GM18508 (cell line): ENCODE measurements around the gene WDFY4.

ENCODE experiments used
- ATAC-seq: cut with Tn5 transposase; IDR thresholded peaks from one replicate; pipeline ENCODE4 v1.9.1; 2021; ENCODE audit warnings: moderate number of reproducible peaks; ENCODE audit not compliant: insufficient read depth, unreplicated experiment

WDFY4 gene

GRCh38 chr10:48705401-48705938, 20.8 kb downstream of the WDFY4 start:
- ATAC-seq: no peak

DNA sequence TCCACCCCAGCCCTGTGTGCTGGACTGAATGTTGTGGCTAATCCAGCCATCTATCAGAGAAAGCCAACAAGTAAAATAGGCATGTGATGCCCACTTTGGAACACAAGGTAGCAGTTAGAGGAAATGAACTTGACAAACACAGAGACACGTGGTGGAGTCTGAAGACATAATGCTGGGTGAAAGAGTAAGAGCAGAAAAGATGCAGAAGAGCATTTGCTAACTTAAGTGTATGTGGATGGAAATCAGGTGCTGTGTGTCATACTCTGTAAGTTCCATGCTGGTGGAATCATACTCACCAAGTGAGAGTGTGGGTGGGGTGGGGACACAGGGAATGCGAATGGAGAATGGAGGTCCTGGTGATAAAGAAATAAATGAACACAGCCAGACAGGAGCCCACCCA, 22.8 kb downstream of the WDFY4 start:
- no peak for ATAC-seq

DNA sequence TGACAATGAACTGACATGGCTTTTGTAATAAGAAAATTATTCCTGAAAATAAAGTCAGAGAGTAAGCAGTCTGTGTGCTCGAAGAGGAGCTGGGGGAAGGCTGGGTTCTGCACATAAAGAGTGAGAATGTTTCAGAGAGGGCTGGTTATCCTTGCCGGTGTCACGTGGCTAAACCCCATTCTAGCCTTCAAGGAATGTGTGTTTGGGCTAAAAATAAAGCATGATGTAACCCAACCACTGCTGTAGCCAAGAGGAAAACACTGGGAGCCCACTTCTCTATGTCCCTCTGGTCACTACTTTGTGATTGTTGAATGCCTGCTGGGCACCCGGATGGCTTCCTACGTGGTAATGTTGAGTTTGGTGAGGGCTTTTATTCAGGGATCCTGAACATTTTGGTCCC, 23.5 kb downstream of the WDFY4 start:
- no peak for ATAC-seq

DNA sequence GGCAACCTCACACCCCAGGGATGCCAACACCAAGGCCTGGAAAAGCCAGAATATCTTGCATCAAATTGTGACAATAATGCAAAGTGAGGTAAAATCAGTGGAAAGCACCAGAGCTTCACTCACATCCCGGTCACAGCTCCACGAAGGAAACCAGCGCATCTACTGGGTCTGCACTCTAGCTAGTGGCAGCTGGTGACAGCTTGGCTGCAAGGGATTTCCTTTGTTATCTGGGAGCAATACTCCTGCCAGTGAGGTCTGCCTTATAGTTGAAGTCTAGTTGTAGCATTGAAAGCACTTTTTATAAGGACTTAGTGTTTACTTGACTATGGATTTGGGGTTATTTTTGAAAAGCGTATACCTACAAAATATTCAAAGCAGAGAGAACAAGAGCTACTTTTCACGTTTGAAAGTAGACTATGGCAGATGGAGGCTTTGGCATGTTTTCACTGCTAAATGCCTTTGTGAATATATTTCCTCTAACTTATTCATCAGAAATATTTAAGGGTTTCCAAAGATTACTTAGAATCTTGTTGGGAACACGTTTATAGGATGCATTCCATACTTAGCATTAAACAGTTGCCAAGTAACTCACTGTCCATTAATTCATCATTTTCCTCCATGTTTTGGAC, 26.1 kb downstream of the WDFY4 start:
- ATAC-seq: no peak

- ATAC-seq: no peak
Observed at GRCh38 chr10:48711830-48712229, 27.2 kb downstream of the WDFY4 start.

DNA sequence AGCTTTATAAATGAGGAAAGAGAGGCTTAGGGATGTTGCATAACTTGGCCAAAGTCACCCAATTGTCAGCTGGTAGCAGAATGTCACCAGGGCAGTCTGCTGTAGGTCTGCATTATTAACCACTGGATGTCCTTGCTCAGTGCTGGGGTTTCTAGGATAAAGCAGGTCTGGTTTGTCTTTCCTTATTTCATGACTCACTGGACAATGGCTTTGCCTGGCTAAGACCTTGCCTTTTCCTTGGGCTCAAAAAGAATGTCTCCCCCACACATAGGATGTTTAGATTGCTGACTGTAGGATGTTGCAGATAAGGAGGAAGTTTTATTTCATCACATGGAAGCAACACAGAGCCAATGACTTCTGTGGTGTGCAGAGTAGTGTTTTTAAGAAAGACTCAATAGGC, 29.4 kb downstream of the WDFY4 start:
- no peak for ATAC-seq

DNA sequence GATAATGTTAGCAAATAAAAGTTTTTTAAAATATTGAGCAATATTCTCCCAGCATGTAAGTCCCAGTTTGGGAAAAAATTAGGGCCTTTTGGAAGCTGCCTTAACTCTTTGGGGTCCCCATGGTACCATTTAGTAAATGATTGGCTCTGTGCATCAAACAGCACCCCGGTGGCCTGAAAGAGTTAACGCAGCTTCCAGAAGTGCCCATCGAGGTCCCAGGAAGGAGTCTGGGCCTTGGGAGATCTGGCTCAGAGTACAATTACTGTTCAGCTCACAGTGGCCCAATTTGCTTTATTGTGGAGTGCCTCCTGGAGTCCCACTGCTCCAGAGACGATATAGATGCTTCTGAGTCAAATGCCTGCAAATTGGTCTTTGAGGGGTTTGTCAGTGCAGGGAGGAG, 31.7 kb downstream of the WDFY4 start:
- no peak for ATAC-seq

- ATAC-seq: no peak
Observed at GRCh38 chr10:48720611-48721010, 35.9 kb downstream of the WDFY4 start.

DNA sequence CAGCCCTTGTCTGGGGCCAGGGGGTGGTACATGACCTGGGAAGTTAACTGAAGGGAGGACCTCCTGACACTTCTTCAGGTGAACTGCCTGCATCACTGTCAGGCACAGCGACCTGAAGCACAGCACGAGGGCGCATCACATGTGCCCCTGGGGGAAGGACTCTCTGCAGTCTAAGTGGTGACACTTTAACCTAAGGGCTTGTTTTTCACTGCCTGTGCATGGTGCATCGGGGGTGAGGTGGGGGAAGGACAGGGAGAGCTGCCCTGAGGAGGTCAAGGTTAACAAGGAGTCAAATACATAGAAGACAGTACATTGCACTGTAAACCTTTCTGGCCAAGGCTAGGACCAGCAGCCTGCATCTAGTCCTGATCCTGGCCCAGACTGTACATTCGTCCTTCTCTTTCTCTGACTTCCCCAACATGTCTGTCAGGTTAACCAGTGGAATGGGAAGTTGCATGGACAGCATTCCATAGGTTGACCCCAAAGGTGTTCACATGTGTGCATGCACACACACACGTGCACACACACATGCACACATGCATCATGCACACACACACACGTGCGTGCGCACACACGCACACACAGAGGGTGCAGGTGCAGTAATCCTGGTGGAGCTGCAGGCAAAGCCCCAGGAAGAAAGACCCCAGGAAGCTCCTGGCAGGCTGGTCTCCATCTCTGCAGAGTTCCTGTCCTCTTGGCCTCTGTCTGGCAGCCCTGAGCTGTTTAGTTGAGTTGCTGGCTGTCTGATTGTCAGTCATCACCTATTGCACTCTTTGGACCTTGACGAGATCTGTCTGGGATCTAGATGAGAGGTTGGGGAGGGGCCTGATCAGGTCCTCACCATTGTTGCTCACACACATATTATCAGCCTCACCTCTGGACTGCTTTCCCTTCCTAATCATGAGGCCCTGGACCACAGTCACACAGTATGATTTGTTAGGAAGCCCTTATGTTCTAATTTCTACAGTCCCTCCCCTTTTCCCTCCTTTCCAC, 37.8 kb downstream of the WDFY4 start:
- no peak for ATAC-seq

DNA sequence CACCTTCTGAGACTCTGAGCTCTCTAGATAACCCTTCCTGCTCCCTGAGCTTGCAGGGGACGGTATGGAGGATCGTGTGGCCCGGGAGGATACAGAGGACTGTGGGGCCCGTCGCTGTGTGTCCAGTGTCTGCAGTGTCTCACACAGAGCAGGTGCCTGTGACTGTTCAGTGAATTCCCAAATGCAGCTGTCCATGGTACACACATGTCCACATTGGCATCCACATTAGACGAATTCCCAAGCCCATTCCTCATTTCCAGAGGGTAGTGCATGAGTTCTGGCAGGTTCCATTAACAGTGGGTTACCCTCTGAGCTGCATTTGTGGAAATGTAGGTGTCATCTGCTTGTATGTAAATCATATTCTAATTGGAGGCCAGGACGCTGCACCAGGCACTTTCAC, 39.5 kb downstream of the WDFY4 start:
- no peak for ATAC-seq

GRCh38 chr10:48725708-48726107, 41.0 kb downstream of the WDFY4 start:
- ATAC-seq: no peak

DNA sequence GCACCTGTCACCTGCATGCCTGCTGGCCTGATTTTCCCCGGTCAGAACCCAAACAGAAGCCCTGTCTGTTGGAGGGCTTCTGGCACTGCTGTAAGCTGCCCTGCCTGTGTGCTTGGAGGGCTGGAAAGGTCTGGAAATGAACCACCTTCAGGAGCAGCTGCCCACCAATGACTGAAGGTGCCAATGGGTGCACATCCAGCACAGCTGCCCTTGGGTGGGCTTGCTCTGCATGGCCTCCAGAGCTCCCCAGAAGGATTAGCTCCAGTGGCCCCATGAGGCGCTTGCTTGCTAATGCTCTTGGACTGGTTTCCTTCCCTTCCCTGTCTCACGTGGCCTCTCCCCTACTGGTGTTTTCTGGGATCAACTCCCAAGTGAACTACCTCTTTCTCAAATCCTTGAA, 43.2 kb downstream of the WDFY4 start:
- ATAC-seq: no peak

DNA sequence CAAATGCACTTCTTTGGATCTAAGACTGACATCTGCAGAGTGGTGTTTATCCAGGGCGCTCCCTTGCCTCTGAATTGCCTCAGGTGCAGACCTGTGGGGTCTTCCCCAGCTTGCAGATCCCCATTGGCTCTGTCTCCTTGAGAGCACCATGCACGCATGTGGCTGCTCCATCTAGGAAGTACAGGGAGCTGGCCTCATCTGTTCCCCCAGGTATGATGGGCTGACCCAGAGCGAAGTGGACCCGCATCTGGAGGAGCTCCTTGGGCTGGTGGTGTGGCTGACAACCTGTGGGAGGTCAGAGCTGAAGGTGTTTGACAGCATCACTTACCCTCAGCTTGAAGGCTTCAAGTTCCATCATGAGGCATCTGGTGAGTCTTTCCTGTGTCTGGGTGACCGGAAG, 44.5 kb downstream of the WDFY4 start:
- no peak for ATAC-seq

DNA sequence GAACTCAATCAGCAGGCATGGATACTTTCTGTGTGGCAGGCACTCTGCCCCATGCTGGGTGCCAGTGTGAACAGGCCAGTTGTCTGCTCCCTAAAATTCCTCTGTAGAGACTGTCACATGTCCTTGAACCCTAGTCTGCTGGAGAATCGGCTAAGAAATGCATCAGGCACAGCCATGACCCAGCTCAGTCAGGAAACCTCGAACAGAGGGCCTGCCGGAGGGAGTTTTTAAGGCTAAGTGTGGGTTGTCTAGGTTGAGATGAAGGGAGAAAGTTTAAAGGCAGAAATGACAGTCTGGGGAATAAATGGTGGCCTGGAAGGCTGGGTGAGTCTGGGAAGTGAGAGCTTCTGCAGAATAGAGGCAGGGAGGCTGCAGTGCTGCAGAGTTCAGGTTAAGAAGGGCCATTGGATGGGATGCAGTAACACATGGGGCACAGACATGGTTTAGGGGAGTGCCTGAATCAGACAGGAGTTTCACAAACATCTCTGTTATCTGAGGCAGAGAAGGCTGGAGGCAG, 45.3 kb downstream of the WDFY4 start:
- ATAC-seq: no peak

DNA sequence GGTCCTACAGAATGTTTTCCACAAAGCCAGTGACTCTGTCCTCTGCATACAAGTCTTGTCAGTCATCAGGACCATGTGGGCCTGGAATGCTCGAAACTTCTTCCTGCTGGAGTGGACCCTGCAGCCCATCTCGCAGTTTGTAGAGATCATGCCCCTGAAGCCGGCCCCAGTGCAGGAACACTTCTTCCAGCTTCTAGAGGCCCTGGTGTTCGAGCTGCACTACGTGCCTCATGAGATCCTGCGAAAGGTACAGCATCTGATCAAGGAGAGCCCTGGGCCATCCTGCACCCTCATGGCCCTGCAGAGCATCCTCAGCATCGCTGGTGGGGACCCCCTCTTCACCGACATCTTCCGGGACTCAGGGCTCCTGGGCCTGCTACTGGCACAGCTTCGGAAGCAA, 46.5 kb downstream of the WDFY4 start:
- ATAC-seq: no peak

DNA sequence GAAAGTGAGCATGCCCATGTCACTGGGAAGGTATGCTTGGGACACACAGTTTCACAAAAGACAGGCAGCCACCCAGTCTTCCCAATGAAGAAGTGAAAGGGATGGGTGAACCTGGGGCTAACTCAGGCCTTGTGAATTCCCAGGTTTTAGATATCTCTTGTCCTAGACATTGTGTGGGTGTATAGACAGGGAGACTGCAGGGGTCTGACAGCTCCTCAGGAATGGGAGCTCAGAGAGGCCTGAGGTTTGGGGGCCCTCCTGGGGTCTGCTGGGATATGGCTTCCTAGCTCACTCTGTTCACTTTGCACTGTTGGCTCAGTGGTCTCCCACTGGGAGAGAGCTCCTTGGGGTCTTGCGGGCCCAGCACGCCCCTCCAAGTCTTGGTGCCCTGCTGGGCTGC, 47.0 kb downstream of the WDFY4 start:
- no peak for ATAC-seq

- no peak for ATAC-seq
Observed at GRCh38 chr10:48733329-48733728, 48.7 kb downstream of the WDFY4 start.

DNA sequence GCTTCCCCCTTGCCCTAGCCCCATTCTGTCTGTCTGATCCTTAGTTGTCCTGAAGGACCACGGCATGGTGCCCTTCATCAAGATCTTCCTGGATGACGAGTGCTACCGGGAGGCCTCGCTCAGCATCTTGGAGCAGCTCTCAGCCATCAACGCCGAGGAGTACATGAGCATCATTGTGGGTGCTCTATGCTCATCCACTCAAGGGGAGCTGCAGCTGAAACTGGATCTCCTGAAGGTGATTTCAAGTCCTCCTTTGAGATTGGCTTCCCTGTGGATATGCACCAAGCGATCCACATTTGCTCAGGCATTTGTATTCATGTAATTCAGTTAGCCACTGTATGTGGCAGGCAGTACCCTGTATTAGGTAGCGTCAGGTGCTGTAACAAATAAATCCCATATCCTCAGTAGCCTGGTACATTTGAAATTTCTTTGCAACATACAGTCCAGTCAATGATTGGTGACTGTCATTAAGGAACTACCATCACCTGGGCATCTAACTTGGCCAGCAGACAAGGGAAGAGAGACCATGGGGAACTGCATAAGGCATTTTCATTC, 51.2 kb downstream of the WDFY4 start:
- ATAC-seq: no peak

GRCh38 chr10:48736596-48736995, 51.9 kb downstream of the WDFY4 start:
- ATAC-seq: no peak

DNA sequence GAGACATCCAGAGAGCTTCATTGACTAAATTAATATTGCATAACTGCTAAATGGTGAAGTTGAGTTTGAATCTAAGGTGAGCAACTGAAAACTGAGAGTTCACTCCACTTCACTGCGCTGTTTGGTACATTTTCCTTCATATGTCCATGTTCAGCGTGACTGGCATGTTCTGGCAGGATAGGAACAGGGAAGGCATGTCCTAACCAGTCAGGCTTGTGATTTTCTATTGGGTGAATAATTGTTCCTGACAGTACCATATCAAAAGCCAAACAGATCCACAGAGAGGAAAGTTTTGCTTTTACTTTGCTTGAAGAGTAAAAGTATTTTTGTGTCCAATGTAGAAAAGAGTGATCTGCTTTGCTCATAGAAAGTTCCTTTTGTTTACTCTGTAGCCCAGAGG, 53.2 kb downstream of the WDFY4 start:
- ATAC-seq: no peak

- ATAC-seq: no peak
Observed at GRCh38 chr10:48739170-48739569, 54.5 kb downstream of the WDFY4 start.
